ENCODE results near the gene PROS1.
"Not testable (repeated sequence)": the region's sequence is repeated elsewhere in the genome, so short reads cannot be mapped to it uniquely, and the experiment has no call there.

The PROS1 gene

DNA sequence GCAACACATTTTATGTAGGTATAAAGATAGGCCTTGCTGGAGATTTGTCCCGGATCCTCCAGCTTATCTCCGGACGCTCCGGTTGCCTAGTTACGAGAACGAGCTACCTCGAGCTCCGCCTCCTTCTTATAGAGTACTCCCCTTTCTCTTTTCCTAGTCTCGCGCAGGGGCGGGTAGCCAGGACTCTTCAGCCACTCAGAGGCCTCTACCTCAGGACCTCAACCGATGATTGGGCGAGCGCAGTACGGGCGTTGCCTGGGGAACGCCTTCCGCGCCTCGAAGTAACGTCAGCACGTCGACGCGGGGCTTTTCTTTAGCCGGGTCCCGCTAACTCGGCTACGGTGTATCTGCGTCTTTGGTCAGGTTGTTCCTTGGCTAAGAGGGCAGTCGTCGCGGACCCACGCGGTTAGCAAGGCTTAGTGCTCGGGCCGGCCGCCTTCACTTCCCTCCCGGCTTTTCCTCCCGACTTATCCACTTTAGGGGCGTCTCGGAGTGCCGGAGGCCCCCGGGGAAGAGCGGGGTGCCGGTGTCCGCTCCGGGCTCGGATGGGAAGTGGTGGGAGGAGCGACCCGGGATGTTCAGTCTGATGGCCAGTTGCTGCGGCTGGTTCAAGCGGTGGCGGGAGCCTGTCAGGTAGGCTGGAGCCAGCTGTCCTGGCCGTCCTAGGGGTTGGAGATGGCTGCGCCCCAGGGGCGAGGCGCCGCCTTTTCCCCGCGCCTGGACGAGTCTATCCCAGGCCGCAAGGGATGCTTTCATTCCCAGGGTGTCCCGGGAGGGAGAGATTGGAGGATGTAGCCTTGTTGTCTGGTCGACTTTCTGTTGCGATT lies 6.4 kb upstream of the PROS1 start, which contains the start of gene ARL13B:
TSS of gene ARL13B (plus strand) at position 306 of the 827 bp plus-strand sequence. CDS start at position 575, 269 bp downstream.
- peak; percentile 85 for FAIRE-seq

GRCh38 chr3:93969997-93970396 lies 3.7 kb downstream of the PROS1 start:
- no peak for FAIRE-seq
- no peak for DNase-seq (ENCODE audit: insufficient read length, low spot score)

More for the DNA sequence above, 6.4 kb upstream of the PROS1 start, which contains the start of gene ARL13B:
- DNase-seq (ENCODE audit: insufficient read length, low spot score), result peak; percentile 94

DNA sequence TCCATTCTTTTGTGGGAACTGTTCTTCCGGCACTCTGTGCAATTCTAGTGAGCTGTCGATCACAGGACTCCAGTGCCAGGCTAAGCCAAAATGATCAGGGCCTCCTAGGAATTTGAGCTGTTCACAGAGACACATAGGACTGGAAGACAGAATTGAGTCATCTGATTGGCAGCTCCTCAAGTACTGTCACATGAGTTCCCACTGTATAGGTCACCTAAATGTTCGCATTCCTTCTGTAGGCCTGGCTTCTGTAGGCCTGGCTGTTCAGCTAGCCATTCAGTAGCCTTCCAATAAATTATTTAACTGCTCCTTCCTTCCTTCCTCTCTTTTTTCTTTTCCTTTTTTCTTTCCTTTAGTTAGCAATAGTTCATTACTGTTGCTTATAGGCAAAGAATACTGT lies 4.3 kb downstream of the PROS1 start:
- peak; percentile 53 for DNase-seq (ENCODE audit: insufficient read length, low spot score)
- no peak for FAIRE-seq

GRCh38 chr3:93965106-93965505 lies 8.6 kb downstream of the PROS1 start:
- FAIRE-seq; DNase-seq (ENCODE audit: insufficient read length, low spot score): not testable (repeated sequence)

DNA sequence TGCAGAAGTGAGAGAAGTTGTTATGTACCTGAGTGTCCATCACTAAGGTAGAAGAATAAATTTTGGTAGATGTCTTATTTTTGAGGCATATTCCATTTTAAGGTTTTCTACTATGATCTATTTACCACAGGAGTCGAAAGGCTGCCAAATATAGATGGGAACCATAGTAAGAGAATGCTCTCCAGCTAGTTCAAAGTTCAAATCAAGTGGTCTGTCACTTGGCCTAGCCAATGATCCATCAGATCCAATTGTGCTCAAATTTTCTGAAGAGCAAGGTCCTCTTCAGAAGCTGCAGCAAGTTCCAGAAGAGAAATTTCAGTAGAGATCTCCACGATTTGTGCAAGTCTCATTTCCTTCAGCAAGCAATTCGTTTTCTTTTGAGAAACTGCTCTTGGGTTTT lies 10.9 kb downstream of the PROS1 start:
- FAIRE-seq, result no peak
- no peak for DNase-seq (ENCODE audit: insufficient read length, low spot score)

- DNase-seq (ENCODE audit: insufficient read length, low spot score), result no peak
- no peak for FAIRE-seq
These were observed 12.2 kb downstream of the PROS1 start for GRCh38 chr3:93961489-93961888.

GRCh38 chr3:93961026-93961425 lies 12.7 kb downstream of the PROS1 start:
- DNase-seq (ENCODE audit: insufficient read length, low spot score) (no peak), FAIRE-seq (no peak)

GRCh38 chr3:93949958-93950357 lies 23.7 kb downstream of the PROS1 start:
- not testable (repeated sequence) for DNase-seq (ENCODE audit: insufficient read length, low spot score); FAIRE-seq

GRCh38 chr3:93937485-93937884 lies 36.2 kb downstream of the PROS1 start:
- not testable (repeated sequence) for FAIRE-seq; DNase-seq (ENCODE audit: insufficient read length, low spot score)

- no peak for FAIRE-seq
- DNase-seq (ENCODE audit: insufficient read length, low spot score), result no peak
These were observed 37.1 kb downstream of the PROS1 start for GRCh38 chr3:93936549-93936948.

DNA sequence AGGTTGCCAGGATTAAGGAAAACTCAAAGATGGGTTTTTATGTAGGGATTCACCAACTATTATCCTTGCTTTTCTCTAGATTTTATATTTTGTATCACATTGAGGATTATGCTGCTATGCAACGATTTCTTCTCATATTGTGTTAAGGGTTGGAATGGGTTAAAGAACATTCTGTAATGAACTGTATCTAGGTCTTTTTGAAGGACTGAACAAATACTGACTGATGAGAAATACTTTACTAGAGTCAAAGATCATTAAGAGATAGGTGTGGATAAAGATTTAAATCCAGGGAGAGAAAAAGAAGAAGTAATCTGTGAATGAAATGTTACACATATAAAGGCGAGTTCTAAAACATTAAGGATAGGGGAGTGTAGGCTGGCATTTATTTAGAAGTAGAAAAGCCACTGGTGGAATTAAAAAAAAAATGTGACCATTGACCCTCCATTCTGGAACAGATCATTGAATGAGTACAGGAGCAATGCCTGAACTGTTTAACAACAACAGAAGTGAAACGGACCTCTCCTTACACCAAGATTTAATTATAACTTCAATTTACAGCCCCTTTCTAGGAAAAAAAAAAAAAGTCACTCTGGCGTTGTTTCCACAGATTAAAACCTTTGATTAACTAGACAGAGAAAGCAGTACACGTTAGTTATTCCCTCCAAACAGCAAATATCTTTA lies 39.2 kb downstream of the PROS1 start:
- no peak for FAIRE-seq

GRCh38 chr3:93931597-93932229 lies 42.0 kb downstream of the PROS1 start:
- FAIRE-seq (no peak), DNase-seq (ENCODE audit: insufficient read length, low spot score) (no peak)

More for the DNA sequence above, 39.2 kb downstream of the PROS1 start:
- no peak for DNase-seq (ENCODE audit: insufficient read length, low spot score)

GRCh38 chr3:93930041-93930440 lies 43.7 kb downstream of the PROS1 start:
- DNase-seq (ENCODE audit: insufficient read length, low spot score), result no peak
- FAIRE-seq, result no peak

DNA sequence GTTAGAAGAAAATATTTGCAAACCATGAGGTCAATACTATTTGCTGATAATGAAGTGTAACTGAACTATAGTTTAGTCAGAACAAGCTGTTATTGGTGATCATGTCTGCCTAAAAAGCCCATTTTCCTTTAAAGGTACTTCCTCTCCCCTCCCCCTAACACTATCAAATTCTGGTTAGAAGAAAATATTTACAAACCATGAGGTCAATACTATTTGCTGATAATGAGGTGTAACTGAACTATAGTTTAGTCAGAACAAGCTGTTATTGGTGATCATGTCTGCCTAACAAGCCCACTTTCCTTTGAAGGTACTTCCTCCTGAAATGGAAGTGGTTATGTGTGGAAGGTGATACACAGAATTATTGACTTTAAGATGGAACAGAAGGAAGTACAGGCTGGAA lies 46.9 kb downstream of the PROS1 start:
- no peak for DNase-seq (ENCODE audit: insufficient read length, low spot score)
- peak; percentile 87 for FAIRE-seq

DNA sequence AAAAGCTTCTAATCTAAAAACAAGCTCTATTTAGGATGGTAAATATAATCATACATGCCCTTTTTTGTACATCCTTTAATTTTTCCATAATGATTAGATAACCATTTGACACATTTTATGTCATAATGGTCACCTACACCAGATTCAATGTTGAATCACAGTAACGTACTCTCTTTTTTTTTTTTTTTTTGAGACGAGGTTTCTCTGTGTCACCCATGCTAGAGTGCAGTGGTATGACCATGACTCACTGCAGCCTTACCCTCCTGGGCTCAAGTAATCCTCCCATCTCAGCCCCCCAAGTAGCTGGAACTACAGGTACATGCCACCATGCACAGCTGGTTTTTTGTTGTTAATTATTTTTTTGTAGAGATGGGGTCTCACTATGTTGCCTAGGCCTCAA lies 49.2 kb downstream of the PROS1 start:
- no peak for FAIRE-seq
- DNase-seq (ENCODE audit: insufficient read length, low spot score), result no peak

DNA sequence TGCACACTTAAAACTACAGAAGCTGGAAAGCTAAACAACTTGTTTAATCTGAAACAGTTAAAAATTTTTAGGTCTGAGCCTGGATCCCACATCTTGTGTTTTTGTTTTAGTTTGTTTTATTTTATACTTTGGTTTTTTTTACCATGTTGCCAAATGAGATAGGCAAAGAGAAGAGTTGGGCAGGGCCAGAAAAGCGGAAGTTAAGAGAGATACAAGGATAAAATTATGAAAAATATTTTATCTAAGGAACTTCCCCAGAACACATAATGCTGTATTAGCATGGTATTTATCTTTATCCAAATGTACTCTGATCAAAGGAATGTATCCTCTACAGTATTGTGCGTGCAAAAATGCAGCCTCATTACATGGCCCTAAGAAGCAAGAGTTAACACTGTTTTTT lies 50.7 kb downstream of the PROS1 start:
- no peak for DNase-seq (ENCODE audit: insufficient read length, low spot score)
- no peak for FAIRE-seq

DNA sequence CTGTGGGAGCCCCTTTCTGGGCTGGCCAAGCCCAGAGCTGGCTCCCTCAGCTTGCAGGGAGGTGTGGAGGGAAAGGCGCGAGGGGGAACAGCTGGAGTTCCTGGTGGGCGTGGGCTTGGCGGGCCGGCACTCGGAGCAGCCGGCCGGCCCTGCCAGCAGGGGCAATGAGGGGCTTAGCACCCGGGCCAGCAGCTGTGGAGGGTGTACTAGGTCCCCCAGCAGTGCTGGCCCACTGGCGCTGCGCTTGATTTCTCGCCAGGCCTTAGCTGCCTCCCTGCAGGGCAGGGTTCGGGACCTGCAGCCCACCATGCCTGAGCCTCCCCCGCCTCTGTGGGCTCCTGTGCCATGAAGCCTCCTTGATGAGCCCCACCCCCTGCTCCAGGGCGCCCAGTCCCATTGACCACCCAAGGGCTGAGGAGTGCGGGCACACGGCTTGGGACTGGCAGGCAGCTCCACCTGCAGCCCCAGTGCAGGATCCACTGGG lies 56.1 kb downstream of the PROS1 start:
- not testable (repeated sequence) for DNase-seq (ENCODE audit: insufficient read length, low spot score); FAIRE-seq

DNA sequence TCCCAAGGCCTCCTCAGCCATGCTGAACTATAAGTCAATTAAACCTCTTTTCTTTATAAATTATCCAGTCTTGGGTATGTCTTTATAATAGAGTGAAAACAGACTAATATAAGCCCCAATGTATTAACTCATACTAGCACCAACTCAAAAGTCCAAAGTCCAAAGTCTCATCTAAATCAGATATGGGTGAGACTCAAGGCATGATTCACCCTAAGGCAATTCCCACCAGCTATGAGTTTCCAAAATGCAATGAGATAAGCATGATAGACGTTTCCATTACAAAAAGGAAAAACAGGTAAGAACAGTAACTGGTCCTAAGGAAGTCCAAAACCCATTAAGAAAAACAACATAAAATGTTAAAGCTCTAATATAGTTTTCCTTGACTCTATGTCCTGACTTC lies 60.1 kb downstream of the PROS1 start:
- not testable (repeated sequence) for FAIRE-seq; DNase-seq (ENCODE audit: insufficient read length, low spot score)

DNA sequence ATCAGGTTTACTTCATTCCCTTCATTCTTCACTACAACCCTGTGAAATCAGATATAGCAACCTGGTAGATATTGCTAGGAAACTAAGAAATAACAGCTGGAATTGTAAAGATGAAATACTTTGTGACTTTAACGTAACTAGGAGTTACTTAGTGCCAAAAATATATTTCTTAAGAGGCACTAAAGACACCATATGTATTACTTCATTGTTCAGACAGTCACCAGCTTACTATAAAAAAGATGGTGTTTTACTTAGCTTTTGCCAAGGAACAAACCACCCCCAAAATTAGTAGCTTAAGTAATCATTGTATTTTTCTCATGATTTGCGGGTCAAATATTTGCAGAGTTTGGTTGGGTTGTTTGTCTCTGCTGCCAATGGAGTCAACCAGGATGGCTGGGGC lies 62.5 kb downstream of the PROS1 start:
- DNase-seq (ENCODE audit: insufficient read length, low spot score) (no peak), FAIRE-seq (no peak)

DNA sequence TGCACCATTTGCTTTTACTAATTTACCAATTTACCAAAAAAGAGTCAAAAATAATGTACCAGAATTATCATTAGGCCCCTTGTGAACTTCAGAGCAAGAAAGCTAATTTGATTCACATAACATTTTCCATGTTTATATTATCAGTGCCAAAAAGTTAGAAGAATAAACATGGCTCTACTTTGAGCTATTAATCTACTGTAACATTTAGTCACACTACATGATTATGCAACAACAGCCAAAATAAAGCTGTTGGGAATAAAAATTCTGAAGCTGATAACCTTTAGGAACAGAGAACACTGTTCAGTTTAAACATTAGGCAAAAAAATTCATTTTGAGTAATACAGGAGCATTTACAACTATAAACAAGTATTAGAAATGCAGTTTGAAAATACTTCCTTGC lies 63.6 kb downstream of the PROS1 start:
- no peak for FAIRE-seq
- no peak for DNase-seq (ENCODE audit: insufficient read length, low spot score)

GRCh38 chr3:93907132-93907531 lies 66.6 kb downstream of the PROS1 start:
- no peak for FAIRE-seq
- DNase-seq (ENCODE audit: insufficient read length, low spot score), result no peak
